Body of pancreas (tissue), 4 donors: ENCODE data around the gene PLCB1. TPM values are rescaled to one million over a fixed set of nuclear protein-coding genes. Genes with fewer than 3 reads are reported as not detected.

Experiments
- ATAC-seq: fragments of 150-250 bp; one replicate; pipeline ENCODE4 v1.9.1; 2016
- DNase-seq, 4 donors: peaks; one replicate each; pipeline ENCODE4 v3.0.0-alpha.2; 2019
- H3K27ac ChIP-seq, 4 donors: fragments of 200-600 bp; sonication (generic); 1 replicate in 3 of 4; 2 replicates in 1 of 4; pipeline versions ENCODE4 v1.5.1 to v1.6.1; 2016 to 2019; ENCODE audit warnings: mild to moderate bottlenecking in 1 of 4, mixed read lengths in 1 of 4, moderate library complexity in 1 of 4
- H3K27me3 ChIP-seq, 2 donors: fragments of 200-600 bp; sonication (generic); one replicate each; pipeline ENCODE4 v1.6.0; 2016; ENCODE audit warnings: mild to moderate bottlenecking in 1 of 2
- H3K36me3 ChIP-seq, 2 donors: fragments of 200-600 bp; sonication (generic); replicated peaks in 1 of 2; 2 replicates each; pipeline ENCODE4 v1.5.1; 2016; ENCODE audit warnings: low read depth in 2 of 2; ENCODE audit not compliant: insufficient read depth in 1 of 2
- H3K4me1 ChIP-seq: fragments of 200-600 bp; sonication (generic); one replicate; pipeline ENCODE4 v1.6.0; 2016
- H3K4me3 ChIP-seq, 2 donors: fragments of 200-600 bp; sonication (generic); 1 replicate in 1 of 2; 2 replicates in 1 of 2; pipeline ENCODE4 v1.5.1; 2016 to 2019
- H3K9me3 ChIP-seq, 3 donors: fragments of 200-600 bp; sonication (generic); 1 replicate in 2 of 3; 2 replicates in 1 of 3; pipeline ENCODE4 v1.5.1; 2016
- CTCF ChIP-seq, 7 experiments: fragments of 450-650 bp in 4 of 7; fragments of 200-600 bp in 3 of 7; sonication (generic) in 3 of 7; IDR thresholded peaks; one replicate each; pipeline ENCODE4 v1.5.1; 2016 to 2019; ENCODE audit warnings: antibody characterized with exemption in 7 of 7
- POLR2A ChIP-seq, 3 donors: fragments of 450-650 bp; IDR thresholded peaks; one replicate each; pipeline ENCODE4 v1.6.1; 2016; ENCODE audit warnings: antibody characterized with exemption in 3 of 3, mild to moderate bottlenecking in 2 of 3
- WGBS, 2 donors: methylation state at CpG; one replicate each; pipeline ENCODE4 v1.1.5; 2017; 5-methylcytosine and 5-hydroxymethylcytosine counted together
- intact Hi-C: fragments of 100-400 bp; cut with DNase I; formaldehyde crosslinking; loops from one replicate; pipeline ENCODE4 v1.15.1; 2023
- total RNA-seq, 2 donors: library from RNA; depleted of rRNA; stranded (reverse); fragments of >200 nt; gene quantifications; one replicate each; pipeline ENCODE4 v1.1.0, GENCODE V29; 2016

PLCB1 gene
- total RNA-seq, 2 donors from 2014 or later = 32.9 to 46.1 TPM

- WGBS, 2 donors = 88 to 93% methylated on average over 6 of the region's 6 CpGs
- Histone ChIP-seq H3K36me3 (no peaks in the 10 kb centered on the region), H3K9me3 (no peaks in the 10 kb centered on the region), H3K4me3 (no peak overlapping the region), H3K27me3 (no peaks in the 10 kb centered on the region), H3K27ac (no peak overlapping the region), H3K4me1 (no peaks in the 10 kb centered on the region)
- TF ChIP-seq POLR2A (IDR thresholded peaks at IDR 0.05) = no peak
- no peak for TF ChIP-seq CTCF (IDR thresholded peaks at IDR 0.05)
- ATAC-seq = no peak
- no peak for DNase-seq
- intact Hi-C loops = no loop called here
Measured at GRCh38 chr20:8175741-8176675, 43.9 kb downstream of the PLCB1 start.

- no peak for ATAC-seq
Measured at GRCh38 chr20:8183526-8183925, 51.5 kb downstream of the PLCB1 start.

GRCh38 chr20:8187740-8188139 lies 55.7 kb downstream of the PLCB1 start:
- Histone ChIP-seq H3K27me3 (no peaks in the 10 kb centered on the region), H3K27ac (no peak overlapping the region), H3K4me1 (peaks cover 14% of the 10 kb centered on the region), H3K36me3 (no peaks in the 10 kb centered on the region), H3K4me3 (no peak overlapping the region), H3K9me3 (no peaks in the 10 kb centered on the region)
- ATAC-seq = no peak
- 61 to 72% methylated on average over 2 of the region's 2 CpGs for WGBS, 2 donors
- intact Hi-C loops = no loop called here
- TF ChIP-seq CTCF (IDR thresholded peaks at IDR 0.05) (no peak), POLR2A (IDR thresholded peaks at IDR 0.05) (no peak)
- no peak for DNase-seq

More at GRCh38 chr20:8183526-8183925, 51.5 kb downstream of the PLCB1 start:
- Histone ChIP-seq H3K9me3 (no peaks in the 10 kb centered on the region), H3K4me1 (no peaks in the 10 kb centered on the region), H3K4me3 (no peak overlapping the region), H3K27ac (no peak overlapping the region), H3K36me3 (no peaks in the 10 kb centered on the region), H3K27me3 (no peaks in the 10 kb centered on the region)
- TF ChIP-seq POLR2A (IDR thresholded peaks at IDR 0.05) (no peak), CTCF (IDR thresholded peaks at IDR 0.05) (no peak)
- WGBS, 2 donors = 32 to 43% methylated on average over 2 of the region's 2 CpGs
- no peak for DNase-seq
- intact Hi-C loops = no loop called here

- H3K27ac ChIP-seq = no peak overlapping the region
- intact Hi-C loops = no loop called here
- no peaks in the 10 kb centered on the region for H3K9me3 ChIP-seq
- ATAC-seq (peak; percentile 33), DNase-seq (peak in 1 of 4 donors; percentile 8)
- no peak for TF ChIP-seq POLR2A (IDR thresholded peaks at IDR 0.05)
- TF ChIP-seq CTCF (IDR thresholded peaks at IDR 0.05) = no peak
- H3K27me3 ChIP-seq = no peaks in the 10 kb centered on the region
- peaks cover 14% of the 10 kb centered on the region for H3K4me1 ChIP-seq
- 22 to 32% methylated on average over 7 of the region's 7 CpGs for WGBS, 2 donors
- no peaks in the 10 kb centered on the region for H3K36me3 ChIP-seq
- H3K4me3 ChIP-seq = no peak overlapping the region
Measured at GRCh38 chr20:8190043-8190880, 58.2 kb downstream of the PLCB1 start.
